SJSA1 (cell line): ENCODE data around the gene CATSPERZ. TPM values are rescaled to one million over a fixed set of nuclear protein-coding genes. Genes with fewer than 3 reads are reported as not detected.

ENCODE experiments used
- DNase-seq, 2 experiments: peaks; one replicate each; pipeline ENCODE4 v3.0.0-alpha.2; 2015 to 2020; ENCODE audit warnings: low spot score in 2 of 2, low read depth in 1 of 2
- H3K27ac ChIP-seq: fragments of 250-450 bp; sonication (Bioruptor Pico); 2 replicates; pipeline ENCODE4 v1.5.1; 2020; ENCODE audit warnings: mild to moderate bottlenecking, moderate library complexity
- H3K27me3 ChIP-seq: fragments of 250-450 bp; sonication (Bioruptor Pico); replicated peaks from 2 replicates; pipeline ENCODE4 v1.5.1; 2020; ENCODE audit warnings: mild to moderate bottlenecking, moderate library complexity
- H3K36me3 ChIP-seq: fragments of 250-450 bp; sonication (Bioruptor Pico); 2 replicates; pipeline ENCODE4 v1.5.1; 2020; ENCODE audit warnings: mild to moderate bottlenecking
- H3K4me1 ChIP-seq: fragments of 250-450 bp; sonication (Bioruptor Pico); replicated peaks from 2 replicates; pipeline ENCODE4 v1.6.1; 2021; ENCODE audit warnings: mild to moderate bottlenecking
- H3K4me3 ChIP-seq: fragments of 250-450 bp; sonication (Bioruptor Pico); 2 replicates; pipeline ENCODE4 v1.5.1; 2020; ENCODE audit warnings: mild to moderate bottlenecking
- H3K9me3 ChIP-seq: fragments of 250-450 bp; sonication (Bioruptor Pico); replicated peaks from 2 replicates; pipeline ENCODE4 v1.5.1; 2020; ENCODE audit warnings: mild to moderate bottlenecking
- total RNA-seq: library from RNA; depleted of rRNA; stranded (reverse); fragments of >200 nt; shearing (Covaris generic); gene quantifications from 2 replicates; pipeline ENCODE4 v1.2.3, GENCODE V29; 2014; rRNA removed

CATSPERZ gene
- total RNA-seq, 1 experiment from 2014 or later = not detected

GRCh38 chr11:64347193-64347867 is 47.2 kb downstream of the CATSPERZ start:
- DNase-seq = no peak
- H3K36me3 ChIP-seq = no peaks in the 10 kb centered on the region
- peaks cover 2% of the 10 kb centered on the region for H3K4me1 ChIP-seq
- no peaks in the 10 kb centered on the region for H3K9me3 ChIP-seq
- H3K27ac ChIP-seq = no peak overlapping the region
- H3K4me3 ChIP-seq = no peak overlapping the region
- H3K27me3 ChIP-seq = peaks cover 7% of the 10 kb centered on the region; the same call in 1 of the 2 replicates

- no peak overlapping the region for H3K27ac ChIP-seq
- no peak overlapping the region for H3K4me3 ChIP-seq
- H3K4me1 ChIP-seq = no peaks in the 10 kb centered on the region
- DNase-seq = no peak
- H3K27me3 ChIP-seq = peaks cover 18% of the 10 kb centered on the region
- H3K9me3 ChIP-seq = no peaks in the 10 kb centered on the region
- H3K36me3 ChIP-seq = no peaks in the 10 kb centered on the region
These were observed 48.3 kb downstream of the CATSPERZ start for GRCh38 chr11:64348383-64349024.

DNA sequence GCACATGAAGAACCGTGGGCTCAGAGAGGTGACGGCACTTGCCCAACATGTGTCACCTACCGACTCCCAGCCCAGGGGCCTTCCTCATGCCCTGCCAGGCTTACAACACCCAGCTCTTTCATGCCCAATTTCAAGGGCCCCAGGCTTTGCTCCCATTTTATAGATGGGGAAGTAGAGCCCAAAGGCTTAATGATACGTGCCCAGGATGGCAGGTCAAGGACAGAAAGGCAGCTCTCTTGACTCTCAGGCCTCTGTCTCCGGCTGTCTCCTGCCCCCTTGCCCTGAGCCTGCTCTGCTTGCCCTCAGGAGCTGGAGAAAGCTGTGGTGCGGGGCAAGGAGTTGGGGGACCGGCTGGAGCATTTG is 48.8 kb downstream of the CATSPERZ start:
- Histone ChIP-seq H3K27ac (no peak overlapping the region), H3K4me1 (no peaks in the 10 kb centered on the region), H3K4me3 (no peak overlapping the region), H3K9me3 (no peaks in the 10 kb centered on the region), H3K27me3 (peaks cover 23% of the 10 kb centered on the region), H3K36me3 (no peaks in the 10 kb centered on the region)
- DNase-seq = no peak

- no peak overlapping the region for H3K27ac ChIP-seq
- no peak overlapping the region for H3K4me3 ChIP-seq
- no peaks in the 10 kb centered on the region for H3K9me3 ChIP-seq
- no peaks in the 10 kb centered on the region for H3K4me1 ChIP-seq
- no peaks in the 10 kb centered on the region for H3K36me3 ChIP-seq
- DNase-seq = no peak
- H3K27me3 ChIP-seq = peaks cover 24% of the 10 kb centered on the region
These were observed 49.2 kb downstream of the CATSPERZ start for GRCh38 chr11:64349404-64349803.

GRCh38 chr11:64351136-64351631 is 51.0 kb downstream of the CATSPERZ start:
- DNase-seq = no peak
- Histone ChIP-seq H3K36me3 (no peaks in the 10 kb centered on the region), H3K27me3 (peaks cover 24% of the 10 kb centered on the region), H3K27ac (no peak overlapping the region), H3K4me3 (no peak overlapping the region), H3K9me3 (no peaks in the 10 kb centered on the region), H3K4me1 (peaks cover 7% of the 10 kb centered on the region)

DNA sequence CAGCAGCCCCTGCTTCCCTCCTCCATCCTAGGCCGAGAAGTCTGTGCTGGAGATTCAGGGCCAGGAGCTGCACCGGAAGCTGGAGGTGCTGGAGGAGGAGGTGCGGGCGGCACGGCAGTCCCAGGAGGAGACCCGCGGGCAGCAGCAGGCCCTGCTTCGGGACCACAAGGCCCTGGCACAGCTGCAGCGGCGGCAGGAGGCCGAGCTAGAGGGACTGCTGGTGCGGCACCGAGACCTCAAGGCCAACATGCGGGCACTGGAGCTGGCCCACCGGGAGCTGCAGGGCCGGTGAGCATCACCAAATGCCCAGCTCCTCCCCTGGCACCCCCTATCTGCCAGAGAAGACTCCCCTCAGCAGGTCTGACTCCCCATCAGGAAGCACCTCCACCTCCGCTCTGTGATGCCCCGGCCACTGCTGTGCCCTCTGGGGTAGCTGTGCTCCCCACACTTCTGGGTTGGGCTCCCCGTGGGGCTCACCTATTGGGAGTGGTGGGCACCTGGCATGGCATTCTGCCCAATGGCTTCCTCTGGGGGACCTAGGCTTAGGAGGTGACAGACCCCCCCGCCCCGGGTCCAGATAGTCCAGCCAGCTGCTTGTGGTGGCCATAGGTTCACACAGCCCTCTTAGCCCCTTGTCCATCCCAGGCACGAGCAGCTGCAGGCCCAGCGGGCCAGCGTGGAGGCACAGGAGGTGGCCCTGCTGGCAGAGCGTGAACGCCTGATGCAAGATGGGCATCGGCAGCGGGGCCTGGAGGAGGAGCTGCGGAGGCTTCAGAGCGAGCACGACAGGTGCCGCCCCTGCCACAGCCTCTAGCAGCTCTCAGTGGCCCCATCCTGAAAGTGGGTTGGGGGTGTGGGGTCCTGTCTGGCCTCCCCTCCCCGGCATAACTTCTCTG is 52.2 kb downstream of the CATSPERZ start:
- peak in 1 of 2 experiments; percentile 51 for DNase-seq
- H3K27ac ChIP-seq = no peak overlapping the region
- peaks cover 15% of the 10 kb centered on the region for H3K4me1 ChIP-seq
- no peak overlapping the region for H3K4me3 ChIP-seq
- no peaks in the 10 kb centered on the region for H3K9me3 ChIP-seq
- peaks cover 24% of the 10 kb centered on the region for H3K27me3 ChIP-seq
- no peaks in the 10 kb centered on the region for H3K36me3 ChIP-seq

GRCh38 chr11:64352995-64353714 is 53.0 kb downstream of the CATSPERZ start:
- H3K36me3 ChIP-seq = no peaks in the 10 kb centered on the region
- H3K4me1 ChIP-seq = peaks cover 23% of the 10 kb centered on the region
- H3K9me3 ChIP-seq = no peaks in the 10 kb centered on the region
- DNase-seq = no peak
- H3K27me3 ChIP-seq = peaks cover 24% of the 10 kb centered on the region
- H3K4me3 ChIP-seq = no peak overlapping the region
- no peak overlapping the region for H3K27ac ChIP-seq

DNA sequence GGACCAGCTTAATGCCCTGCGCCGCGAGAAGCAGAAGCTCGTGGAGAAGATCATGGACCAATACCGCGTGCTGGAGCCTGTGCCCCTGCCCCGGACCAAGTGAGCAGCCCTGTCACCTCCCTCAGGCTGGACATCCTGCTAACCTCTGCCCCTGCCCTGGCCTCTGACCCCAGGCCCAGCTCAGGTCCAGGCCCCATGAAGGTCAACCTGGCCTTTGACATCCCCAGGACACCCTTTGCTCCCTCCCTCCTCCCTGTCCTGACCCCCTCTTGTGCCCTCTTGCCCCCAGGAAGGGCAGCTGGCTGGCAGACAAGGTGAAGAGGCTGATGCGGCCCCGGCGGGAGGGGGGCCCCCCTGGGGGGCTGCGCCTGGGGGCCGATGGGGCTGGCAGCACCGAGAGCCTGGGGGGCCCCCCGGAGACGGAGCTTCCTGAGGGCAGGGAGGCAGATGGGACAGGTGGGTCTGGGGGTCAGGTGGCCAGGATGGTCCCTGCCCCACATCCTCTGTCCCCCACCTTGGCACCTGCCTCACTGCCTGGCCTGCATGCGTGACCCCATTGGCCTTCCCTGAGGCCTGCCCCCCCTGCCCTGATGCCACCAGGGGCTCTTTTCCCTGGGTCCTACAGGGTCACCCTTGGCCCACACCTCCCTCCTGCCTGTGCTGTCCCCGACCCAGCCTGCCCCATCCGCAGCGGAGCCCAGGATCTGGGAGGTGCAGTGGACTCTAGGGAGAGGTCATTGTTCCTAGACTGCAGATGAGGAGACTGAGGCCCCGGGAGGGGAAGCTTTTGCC is 53.8 kb downstream of the CATSPERZ start:
- DNase-seq = no peak
- Histone ChIP-seq H3K27ac (no peak overlapping the region), H3K36me3 (no peaks in the 10 kb centered on the region), H3K9me3 (no peaks in the 10 kb centered on the region), H3K4me3 (no peak overlapping the region), H3K27me3 (peaks cover 24% of the 10 kb centered on the region), H3K4me1 (peaks cover 31% of the 10 kb centered on the region)

Other genes starting within 250 kb of the CATSPERZ start
- gene MACROD1, start 134.2 kb upstream of the CATSPERZ start, total RNA-seq = 17.6 and 22.6 TPM in 2 replicates
- 402 and 488 TPM in 2 replicates for gene STIP1, start 114.2 kb upstream of the CATSPERZ start, total RNA-seq
- gene FERMT3, start 93.6 kb upstream of the CATSPERZ start, total RNA-seq = 0.84 TPM in 1 of 2 replicates, not detected in the other
- gene TRPT1, start 74.2 kb upstream of the CATSPERZ start, total RNA-seq = 49.4 and 50.2 TPM in 2 replicates
- gene NUDT22, start 74.1 kb upstream of the CATSPERZ start, total RNA-seq = 81.5 and 152 TPM in 2 replicates
- 2.7 and 11.9 TPM in 2 replicates for gene DNAJC4, start 69.8 kb upstream of the CATSPERZ start, total RNA-seq
- 13.0 and 17.2 TPM in 2 replicates for gene VEGFB, start 65.8 kb upstream of the CATSPERZ start, total RNA-seq
- gene FKBP2, start 59.3 kb upstream of the CATSPERZ start, total RNA-seq = 73.4 and 228 TPM in 2 replicates
- 467 and 505 TPM in 2 replicates for gene PPP1R14B, start 53.4 kb upstream of the CATSPERZ start, total RNA-seq
- 34.3 and 51.5 TPM in 2 replicates for gene PLCB3, start 48.8 kb upstream of the CATSPERZ start, total RNA-seq
- 154 and 158 TPM in 2 replicates for gene BAD, start 15.7 kb upstream of the CATSPERZ start, total RNA-seq
- 25.4 and 46.6 TPM in 2 replicates for gene GPR137, start 14.5 kb upstream of the CATSPERZ start, total RNA-seq
- gene KCNK4, start 9.1 kb upstream of the CATSPERZ start, total RNA-seq = 0.31 TPM in 1 of 2 replicates, not detected in the other
- 50.7 and 51.1 TPM in 2 replicates for gene ESRRA, start 5.2 kb downstream of the CATSPERZ start, total RNA-seq
- 506 and 974 TPM in 2 replicates for gene TRMT112, start 17.2 kb downstream of the CATSPERZ start, total RNA-seq
- 205 and 232 TPM in 2 replicates for gene PRDX5, start 17.8 kb downstream of the CATSPERZ start, total RNA-seq
- gene CCDC88B, start 39.8 kb downstream of the CATSPERZ start, total RNA-seq = 2.2 and 5.3 TPM in 2 replicates
- 81.8 and 84.1 TPM in 2 replicates for gene RPS6KA4, start 58.8 kb downstream of the CATSPERZ start, total RNA-seq